ENCODE data around the gene RYR1.
"Not testable (repeated sequence)": the region's sequence is repeated elsewhere in the genome, so short reads cannot be mapped to it uniquely, and the experiment has no call there.

RYR1 gene

DNA sequence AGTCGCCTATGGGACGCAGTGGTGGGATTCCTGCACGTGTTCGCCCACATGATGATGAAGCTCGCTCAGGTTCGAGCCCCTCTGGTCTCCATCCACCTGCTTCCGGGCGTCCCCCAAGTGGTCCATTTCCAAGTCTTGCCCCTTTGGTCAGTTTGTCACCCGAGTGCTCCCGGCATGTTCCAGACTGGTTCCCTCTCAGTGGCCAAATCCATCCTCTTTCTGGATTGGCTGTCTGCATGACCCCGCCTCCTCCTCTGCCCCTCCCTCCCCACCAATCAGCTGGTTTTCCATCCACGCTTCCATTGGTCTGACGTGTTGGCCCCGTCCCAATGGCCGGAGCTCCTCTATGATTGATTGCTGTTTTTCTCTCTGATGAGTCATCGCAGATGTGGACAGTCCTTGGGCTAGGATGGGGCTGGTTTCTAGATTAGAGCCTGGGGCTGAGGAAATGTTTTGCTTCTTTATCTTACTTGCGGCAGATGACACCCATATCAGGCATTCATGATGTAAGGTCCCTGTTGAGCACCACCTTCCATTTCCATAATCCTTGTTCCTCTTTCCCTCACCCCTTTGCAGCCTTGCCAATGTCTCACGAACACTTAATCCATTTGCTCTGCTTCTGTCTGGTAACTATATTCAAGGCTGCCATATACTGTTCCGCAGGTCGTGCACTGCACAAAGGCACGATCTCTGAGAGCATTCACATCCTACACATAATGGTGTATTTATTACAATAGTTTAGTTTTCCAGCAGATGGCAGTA, 110.5 kb downstream of the RYR1 start:
- peak; percentile 76 to 85 for DNase-seq

DNA sequence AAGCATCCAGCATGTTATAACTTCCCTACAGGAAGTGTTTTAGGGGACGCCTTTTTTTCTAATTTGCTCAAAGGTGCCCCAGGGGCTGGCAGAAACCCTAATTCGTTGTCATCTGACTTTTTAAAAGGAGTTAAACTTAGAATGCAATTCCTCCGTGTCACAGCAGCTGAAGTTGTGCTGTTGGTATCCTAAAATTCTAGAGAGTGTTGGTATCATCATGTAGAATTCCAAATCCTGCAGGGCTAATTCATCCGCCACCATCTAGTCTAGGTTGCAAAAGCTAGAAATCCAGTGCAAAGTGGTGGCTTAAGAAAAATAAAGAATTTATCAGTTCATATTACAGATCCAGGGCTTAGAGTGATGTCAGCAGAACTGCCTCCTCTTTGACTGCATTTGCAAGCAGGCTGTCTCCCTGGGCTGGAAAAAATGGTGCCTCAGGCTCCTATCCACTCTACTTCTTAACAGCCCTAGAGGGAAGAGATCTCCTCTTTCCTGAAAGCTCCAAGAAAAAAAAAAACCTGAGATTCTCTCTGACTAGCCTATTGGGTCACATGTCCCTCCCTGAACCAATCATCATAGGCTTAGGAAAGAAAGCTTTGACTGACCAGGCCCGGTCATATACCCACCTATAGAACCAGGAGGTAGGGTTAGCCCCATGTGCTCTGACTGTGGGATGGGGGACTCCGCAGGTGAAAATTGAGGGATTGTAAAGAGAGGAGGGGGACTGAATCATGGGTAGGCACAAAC, 111.3 kb downstream of the RYR1 start:
- DNase-seq = no peak

DNA sequence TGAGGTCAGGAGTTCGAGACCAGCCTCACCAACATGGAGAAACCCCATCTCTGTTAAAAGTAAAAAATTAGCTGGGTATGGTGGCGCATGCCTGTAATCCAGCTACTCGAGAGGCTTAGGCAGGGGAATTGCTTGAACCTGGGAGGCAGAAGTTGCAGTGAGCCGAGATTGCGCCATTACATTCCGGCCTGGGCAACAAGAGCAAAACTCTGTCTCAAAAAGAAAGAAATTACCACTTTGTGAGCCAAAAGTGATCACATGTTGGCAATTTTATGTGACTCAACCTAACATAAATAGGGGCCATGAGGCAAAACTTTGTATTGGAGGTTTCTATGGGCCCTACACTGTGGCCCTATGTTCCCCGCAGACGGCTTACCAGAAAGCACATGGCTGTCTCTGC, 112.1 kb downstream of the RYR1 start:
- peak in 1 of 2 donors; percentile 12 for DNase-seq

DNA sequence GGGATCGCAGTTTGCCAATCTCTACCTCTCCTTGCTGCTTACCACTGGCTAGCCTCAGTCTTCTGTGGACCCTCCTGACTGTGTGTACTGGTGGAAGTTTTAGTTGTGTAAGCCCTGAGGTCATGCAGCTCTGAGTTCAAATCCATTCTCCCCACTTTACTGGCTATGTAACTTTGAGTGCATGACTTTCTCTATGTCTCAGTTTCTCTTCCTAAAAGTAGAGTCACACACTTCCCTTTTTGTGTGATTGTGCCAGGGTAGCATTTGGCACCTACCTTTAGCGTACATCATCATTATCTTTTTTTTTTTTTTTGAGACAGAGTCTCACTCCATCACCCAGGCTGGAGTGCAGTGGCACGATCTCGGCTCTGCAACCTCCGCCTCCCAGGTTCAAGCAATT, 113.9 kb downstream of the RYR1 start:
- DNase-seq = peak; percentile 25 to 65

DNA sequence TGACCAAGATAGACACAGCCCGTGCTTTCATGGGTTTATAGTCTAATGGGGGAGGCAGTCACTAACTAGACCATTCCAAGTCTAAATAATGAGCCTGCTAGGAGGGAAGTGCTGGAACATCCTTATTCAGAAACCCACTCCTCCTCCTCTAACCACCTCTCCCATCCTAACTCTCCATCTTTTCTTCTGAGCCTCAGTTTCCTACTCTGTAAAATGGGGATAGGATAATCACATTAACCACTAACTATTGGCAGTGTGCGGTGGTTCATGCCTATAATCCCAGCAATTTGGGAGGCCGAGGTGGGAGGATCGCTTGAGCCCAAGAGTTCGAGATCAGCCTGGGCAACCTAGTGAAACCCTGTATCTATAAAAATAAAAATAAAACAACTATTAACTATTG, 115.6 kb downstream of the RYR1 start:
- no peak for DNase-seq

DNA sequence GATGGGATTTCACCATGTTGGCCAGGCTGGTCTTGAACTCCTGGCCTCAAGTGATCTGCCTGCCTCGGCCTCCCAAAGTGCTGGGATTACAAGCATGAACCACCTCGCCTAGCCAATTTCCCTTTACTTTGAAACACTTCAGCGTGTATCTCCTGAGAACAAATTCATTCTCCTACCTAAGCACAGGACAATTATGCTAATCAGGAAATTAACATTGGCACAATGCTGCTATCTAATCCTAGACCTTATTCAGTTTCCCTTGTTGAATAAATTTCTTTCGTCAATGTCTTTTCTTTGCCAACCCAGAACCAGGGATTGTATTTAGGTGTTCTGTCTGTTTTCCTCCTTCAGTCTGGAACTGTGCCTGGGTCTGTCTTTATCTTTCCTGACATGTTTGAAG, 116.5 kb downstream of the RYR1 start:
- no peak for DNase-seq

DNA sequence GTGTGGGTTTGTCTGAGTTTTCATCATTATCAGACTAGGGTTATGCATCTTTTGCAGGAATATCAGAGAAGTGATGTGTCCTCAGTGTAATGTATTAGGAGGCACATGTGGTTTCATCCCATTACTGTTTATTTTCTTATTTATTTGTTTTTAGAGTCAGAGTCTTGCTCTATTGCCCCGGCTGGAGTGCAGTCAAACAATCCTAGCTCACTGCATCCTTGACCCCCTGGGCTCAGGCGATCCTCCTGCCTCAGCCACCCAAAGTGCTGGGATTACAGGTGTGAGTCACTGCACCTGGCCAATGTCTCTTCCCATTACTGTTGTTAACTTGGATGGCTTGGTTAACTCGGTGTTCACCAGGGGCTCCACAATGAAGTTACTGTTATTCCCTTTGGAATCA, 116.9 kb downstream of the RYR1 start:
- no peak for DNase-seq

DNA sequence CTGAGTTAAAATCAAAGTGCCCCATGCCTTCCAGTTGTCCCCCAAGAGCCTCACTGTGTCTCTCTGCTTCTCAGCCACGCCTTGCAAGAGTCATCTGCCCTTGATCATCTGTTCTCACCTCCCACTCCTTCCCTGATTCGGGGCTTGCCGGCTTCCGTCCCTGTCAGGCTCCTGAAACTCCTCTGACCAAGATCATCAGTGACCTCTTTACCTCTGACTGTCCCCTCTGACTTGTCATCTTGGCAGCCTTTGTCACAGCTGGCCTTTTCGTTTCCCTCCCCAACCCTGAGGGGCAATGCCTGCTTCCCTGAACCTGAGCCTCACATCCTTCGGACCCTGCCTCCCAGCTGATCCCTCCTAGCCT, 117.9 kb downstream of the RYR1 start:
- peak; percentile 38 to 81 for DNase-seq

DNA sequence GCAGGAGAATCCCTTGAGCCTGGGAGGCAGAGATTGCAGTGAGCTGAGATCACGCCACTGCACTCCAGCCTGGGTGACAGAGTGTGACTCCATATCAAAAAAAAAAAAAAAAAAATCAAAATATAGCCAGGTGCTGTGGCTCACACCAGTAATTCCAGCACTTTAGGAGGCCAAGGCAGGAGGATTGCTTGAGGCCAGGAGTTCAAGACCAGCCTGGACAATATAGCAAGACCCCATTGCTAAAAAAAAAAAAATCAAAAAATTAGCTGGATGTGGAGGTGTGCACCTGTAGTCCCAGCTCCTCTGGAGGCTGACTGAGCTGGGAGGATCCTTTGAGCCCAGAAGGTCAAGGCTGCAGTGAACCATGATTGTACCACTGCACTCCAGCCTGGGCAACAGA, 119.7 kb downstream of the RYR1 start:
- not testable (repeated sequence) for DNase-seq

DNA sequence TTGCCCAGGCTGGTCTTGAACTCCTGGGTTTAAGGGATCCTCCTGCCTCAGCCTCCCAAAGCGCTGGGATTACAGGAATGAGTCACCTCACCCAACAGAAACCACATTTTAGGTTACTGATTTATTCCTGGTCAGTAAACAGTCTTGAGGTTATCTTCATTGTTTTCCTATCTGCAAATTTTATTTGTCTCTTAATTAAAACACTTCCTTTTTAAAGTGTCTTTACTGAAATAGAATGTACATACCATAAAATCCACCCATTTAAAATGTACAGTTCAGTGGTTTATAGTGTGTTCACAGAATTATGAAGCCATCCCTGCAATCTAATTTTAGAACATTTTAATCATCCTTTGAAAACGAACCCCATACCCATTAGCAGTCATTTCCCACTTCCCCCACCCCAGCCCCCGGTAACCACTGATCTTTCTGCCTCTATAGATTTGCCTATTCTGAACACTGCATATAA, 121.2 kb downstream of the RYR1 start:
- DNase-seq = no peak

DNA sequence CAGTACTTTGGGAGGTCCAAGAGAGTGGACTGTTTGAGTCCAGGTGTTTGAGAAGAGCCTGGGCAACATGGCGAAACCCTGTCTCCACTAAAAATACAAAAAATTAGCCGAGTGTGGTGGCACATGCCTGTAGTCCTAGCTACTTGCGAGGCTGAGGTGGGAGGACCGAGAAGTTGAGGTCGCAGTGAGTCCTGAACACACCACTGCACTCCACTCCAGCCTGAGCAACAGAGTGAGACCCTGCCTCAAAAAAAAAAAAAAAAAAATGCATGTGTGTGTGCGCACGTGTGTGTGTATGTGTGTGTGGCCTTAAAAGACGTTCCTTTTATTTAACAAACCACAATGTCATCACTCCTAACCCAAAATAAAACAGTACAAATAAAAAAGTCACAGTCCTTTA, 121.7 kb downstream of the RYR1 start:
- no peak for DNase-seq

DNA sequence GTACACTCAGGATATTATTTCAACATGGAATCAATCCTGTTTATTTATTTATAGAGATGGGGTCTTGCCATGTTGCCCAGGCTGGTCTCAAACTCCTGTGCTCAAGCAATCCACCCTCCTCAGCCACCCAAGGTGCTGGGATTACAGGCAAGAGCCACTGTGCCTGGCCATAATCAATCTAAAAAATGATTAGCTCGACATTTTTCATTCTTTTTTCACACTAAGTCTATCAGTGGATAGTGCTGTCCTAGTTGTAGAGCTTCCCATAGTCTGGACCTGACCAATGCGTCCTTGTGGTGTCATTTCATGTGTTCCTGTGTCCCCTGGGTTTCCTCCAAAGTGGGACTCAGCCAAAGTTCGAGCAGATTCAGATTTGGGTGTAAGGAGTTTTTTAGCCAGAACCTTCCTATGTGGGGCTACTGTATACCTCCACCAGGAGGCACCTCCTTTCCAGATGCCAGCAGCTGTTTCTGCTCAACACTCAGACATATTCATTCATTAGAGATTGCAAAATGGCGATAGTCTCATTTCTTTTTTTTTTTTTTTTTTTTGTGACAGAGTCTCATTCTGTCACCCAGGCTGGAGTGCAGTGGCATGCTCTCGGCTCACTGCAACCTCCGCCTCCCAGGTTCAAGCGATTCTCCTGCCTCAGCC, 123.2 kb downstream of the RYR1 start:
- peak in 1 of 2 donors; percentile 23 for DNase-seq

DNA sequence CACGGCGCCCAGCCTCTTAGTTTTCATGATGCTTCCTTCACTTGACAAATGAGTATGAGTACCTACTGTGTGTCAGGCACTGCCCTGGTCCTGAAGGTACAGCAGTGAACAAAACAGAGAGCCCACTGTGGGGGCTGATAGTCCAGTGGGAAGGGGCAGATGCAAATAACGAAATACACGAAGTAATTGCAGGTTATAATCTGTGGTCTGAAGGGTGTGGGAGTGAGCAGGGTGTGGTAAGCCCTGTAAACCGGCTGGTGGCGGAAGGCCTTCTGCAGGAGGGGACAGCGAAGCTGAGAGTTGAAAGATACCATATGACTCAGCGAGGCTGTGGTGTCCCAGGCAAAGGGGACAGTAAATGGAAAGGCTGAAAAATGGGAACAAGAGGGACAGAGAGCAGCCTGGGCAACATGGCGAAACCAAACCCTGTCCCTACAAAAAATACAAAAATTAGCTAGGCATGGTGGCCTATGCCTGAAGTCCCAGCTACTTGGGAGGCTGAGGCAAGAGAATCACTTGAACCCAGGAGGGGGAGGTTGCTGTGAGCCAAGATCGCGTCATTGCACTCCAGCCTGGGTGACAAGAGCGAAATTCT, 123.8 kb downstream of the RYR1 start:
- peak; percentile 50 to 84 for DNase-seq

DNA sequence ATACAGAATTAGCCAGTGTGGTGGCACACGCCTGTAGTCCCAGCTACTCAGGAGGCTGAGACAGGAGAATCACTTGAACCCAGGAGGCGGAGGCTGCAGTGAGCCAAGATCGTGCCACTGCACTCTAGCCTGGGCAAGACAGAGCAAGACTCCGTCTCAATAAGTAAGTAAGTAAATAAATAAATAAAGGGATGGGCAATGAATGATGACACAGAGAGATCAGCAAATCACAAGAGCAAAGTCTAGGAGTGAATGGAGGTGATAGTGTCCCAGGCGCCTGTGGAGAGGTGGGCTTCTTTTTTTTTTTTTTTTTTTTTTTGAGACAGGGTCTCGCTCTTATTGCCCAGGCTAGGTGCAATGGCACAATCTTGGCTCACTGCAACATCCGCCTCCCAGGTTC, 125.4 kb downstream of the RYR1 start:
- not testable (repeated sequence) for DNase-seq

DNA sequence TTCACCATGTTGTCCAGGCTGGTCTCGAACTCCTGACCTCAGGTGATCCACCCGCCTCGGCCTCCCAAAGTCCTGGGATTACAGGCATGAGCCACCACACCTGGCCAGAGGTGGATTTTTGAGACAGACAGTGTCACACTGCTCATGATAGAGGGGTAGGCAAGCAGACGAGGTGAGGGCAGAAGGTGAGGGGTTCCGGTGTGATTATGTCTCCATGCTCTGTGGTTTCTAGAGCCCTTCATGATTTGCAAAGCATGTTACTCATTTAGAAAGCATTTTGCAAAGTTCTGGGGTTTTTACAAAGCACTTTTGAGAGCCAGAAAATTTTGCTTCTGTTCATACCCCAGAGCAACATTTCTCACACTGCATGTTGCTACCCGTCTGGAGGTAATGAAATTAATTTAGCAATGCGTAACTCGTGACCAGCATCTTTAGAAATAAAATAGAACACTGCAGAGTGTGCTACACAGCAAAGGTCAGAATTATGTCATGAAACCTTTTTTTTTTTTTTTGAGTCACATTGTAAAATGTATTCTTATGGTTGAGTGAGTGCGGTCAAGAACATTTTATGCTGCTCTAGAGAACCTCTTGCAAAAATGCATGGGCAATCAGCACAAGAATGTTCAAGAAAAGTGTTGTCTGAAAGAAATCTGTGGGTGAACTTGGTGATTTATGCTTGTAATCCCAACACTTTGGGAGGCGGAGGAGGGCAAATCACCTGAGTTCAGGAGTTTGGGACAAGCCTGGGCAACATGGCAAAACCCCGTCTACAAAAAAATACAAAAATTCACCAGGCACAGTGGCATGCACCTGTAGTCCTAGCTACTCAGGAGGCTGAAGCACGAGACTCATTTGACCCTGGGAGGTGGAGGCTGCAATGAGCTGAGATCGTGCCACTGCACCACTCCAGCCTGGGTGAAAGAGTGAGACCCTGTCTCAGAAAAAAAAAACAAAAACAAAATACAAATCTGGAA, 126.2 kb downstream of the RYR1 start:
- peak in 1 of 2 donors; percentile 35 for DNase-seq

DNA sequence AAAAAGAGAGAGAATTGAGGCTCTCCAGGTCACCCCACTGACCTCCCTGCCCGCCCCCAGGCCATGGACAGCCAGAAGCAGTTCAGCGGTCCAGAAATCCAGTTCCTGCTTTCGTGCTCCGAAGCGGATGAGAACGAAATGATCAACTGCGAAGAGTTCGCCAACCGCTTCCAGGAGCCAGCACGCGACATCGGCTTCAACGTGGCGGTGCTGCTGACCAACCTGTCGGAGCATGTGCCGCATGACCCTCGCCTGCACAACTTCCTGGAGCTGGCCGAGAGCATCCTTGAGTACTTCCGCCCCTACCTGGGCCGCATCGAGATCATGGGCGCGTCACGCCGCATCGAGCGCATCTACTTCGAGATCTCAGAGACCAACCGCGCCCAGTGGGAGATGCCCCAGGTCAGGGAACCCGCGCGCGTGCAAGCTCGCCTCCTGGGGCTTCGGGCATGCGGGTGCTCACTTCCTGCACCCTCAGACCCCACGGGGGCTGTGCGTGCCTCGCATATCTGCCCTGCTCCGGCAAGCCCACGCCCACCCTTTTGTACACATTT, 127.6 kb downstream of the RYR1 start:
- no peak for DNase-seq

DNA sequence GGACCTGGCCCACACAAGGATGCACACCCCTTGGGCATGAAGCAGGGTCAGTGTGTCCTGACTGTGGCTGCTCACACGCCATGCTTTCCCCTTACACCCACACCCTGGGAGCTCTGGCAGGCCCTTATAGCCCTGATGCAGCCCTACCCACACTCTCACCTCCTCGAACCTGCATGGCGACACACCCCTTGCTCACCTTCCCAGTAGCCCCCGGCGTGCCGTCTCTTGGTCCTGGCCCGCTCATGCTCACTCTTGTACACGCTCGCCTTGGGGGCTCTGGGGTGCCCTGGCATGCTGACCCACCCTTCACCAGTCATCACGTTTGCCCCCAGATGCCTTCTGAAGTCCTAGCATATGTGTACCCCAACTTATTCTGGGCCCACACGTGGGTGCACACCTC, 128.2 kb downstream of the RYR1 start:
- DNase-seq = no peak

DNA sequence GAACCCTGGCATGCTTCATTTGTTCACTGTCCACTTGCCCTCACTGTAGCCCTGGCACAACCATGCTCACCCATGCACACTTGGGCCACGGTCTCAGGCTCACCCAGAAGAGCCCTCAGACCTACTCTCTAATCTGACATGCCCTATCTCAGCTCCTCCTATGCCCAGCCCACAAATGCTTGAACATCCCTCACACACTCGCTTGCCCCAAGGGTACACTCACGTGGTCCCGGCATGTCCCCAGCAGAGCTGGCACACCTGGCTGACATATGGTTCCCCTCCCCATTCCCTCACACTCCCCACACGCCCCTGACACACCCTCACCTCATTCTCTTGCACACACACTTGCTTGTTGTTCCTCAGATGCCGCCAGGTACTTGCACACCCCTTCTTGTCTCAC, 128.6 kb downstream of the RYR1 start:
- no peak for DNase-seq

DNA sequence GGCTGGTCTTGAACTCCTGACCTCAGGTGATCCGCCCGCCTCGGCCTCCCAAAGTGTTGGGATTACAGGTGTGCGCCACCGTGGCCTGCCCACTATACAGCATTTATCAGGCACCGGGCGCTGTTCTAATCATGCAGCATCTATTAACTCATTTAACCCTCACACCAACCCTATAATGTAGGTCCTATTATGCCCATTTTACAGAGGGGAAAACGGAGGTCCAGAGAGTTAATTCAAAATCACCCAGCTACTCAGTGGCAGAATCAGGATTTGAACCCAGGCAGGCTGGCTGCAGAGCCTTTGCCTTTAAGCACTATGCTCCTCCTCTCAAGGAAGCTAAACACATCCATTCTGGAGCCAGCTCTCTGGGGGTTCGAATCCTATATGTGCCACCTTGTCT, 130.0 kb downstream of the RYR1 start:
- DNase-seq = no peak

DNA sequence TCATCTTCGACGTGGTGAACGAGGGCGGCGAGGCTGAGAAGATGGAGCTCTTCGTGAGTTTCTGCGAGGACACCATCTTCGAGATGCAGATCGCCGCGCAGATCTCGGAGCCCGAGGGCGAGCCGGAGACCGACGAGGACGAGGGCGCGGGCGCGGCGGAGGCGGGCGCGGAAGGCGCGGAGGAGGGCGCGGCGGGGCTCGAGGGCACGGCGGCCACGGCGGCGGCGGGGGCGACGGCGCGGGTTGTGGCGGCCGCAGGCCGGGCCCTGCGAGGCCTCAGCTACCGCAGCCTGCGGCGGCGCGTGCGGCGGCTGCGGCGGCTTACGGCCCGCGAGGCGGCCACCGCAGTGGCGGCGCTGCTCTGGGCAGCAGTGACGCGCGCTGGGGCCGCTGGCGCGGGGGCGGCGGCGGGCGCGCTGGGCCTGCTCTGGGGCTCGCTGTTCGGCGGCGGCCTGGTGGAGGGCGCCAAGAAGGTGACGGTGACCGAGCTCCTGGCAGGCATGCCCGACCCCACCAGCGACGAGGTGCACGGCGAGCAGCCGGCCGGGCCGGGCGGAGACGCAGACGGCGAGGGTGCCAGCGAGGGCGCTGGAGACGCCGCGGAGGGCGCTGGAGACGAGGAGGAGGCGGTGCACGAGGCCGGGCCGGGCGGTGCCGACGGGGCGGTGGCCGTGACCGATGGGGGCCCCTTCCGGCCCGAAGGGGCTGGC, 131.6 kb downstream of the RYR1 start:
- peak; percentile 8 to 12 for DNase-seq

DNA sequence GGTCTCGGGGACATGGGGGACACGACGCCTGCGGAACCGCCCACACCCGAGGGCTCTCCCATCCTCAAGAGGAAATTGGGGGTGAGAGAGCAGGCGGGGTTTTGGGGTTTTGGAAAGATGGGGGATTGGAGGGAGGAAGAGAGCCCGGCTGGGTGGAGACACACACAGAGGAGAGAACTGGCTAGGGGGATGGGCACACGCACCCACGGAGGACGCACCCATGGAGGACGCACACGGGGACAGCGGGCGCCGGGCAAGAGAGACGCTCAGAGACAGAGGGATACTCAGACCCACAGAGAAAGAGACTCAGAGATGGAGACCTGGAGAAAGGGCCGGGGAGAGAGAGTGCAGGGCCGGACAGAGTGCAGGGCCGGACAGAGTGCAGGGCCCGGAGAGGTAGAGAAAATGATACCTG, 132.2 kb downstream of the RYR1 start:
- DNase-seq = peak in 1 of 2 donors; percentile 6
